Measurements from ENCODE around the gene MTMR11. TPM values are rescaled to one million over a fixed set of nuclear protein-coding genes. Genes with fewer than 3 reads are reported as not detected.
"Not testable (repeated sequence)": the region's sequence is repeated elsewhere in the genome, so short reads cannot be mapped to it uniquely, and the experiment has no call there.

The MTMR11 gene
- total RNA-seq, 1 donor from 2014 or later, result 1.1 TPM

DNA sequence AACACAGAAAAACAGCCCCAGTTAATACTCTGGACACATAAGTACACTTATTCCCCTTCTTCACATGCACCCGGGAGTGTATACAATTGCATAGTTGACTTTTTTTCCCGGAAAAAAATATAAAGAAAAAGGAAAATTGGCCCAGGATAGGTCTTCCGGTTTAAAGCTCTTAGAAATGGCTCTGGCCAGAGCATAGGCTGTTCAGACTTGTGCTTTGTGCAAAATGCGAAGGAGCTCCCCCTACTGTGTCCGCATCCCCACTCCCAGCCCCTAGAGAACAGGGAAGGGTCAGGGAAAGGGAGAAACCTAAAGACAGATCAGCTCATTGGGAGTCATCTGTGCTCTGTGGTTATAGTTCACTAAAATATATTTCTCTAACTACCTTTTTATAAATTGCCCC is 5.5 kb upstream of the MTMR11 start:
- no peak overlapping the region for H3K4me3 ChIP-seq (ENCODE audit: low read depth, low read length)
- no peaks in the 10 kb centered on the region for H3K36me3 ChIP-seq (ENCODE audit: control insufficient read depth, insufficient read depth, low read length)
- FAIRE-seq (no peak), DNase-seq (ENCODE audit: low read depth) (peak; percentile 66)
- H3K27me3 ChIP-seq (ENCODE audit: control insufficient read depth, insufficient read depth, low read length), result no peaks in the 10 kb centered on the region
- TF ChIP-seq, protein P1, sequence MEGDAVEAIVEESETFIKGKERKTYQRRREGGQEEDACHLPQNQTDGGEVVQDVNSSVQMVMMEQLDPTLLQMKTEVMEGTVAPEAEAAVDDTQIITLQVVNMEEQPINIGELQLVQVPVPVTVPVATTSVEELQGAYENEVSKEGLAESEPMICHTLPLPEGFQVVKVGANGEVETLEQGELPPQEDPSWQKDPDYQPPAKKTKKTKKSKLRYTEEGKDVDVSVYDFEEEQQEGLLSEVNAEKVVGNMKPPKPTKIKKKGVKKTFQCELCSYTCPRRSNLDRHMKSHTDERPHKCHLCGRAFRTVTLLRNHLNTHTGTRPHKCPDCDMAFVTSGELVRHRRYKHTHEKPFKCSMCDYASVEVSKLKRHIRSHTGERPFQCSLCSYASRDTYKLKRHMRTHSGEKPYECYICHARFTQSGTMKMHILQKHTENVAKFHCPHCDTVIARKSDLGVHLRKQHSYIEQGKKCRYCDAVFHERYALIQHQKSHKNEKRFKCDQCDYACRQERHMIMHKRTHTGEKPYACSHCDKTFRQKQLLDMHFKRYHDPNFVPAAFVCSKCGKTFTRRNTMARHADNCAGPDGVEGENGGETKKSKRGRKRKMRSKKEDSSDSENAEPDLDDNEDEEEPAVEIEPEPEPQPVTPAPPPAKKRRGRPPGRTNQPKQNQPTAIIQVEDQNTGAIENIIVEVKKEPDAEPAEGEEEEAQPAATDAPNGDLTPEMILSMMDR (IDR thresholded peaks at IDR 0.05; ENCODE audit: insufficient read depth, low read length, severe bottlenecking), result peak; percentile 42

- H3K4me3 ChIP-seq (ENCODE audit: low read depth, low read length), result no peak overlapping the region
Measured at GRCh38 chr1:149940427-149940826, 3.7 kb upstream of the MTMR11 start.

DNA sequence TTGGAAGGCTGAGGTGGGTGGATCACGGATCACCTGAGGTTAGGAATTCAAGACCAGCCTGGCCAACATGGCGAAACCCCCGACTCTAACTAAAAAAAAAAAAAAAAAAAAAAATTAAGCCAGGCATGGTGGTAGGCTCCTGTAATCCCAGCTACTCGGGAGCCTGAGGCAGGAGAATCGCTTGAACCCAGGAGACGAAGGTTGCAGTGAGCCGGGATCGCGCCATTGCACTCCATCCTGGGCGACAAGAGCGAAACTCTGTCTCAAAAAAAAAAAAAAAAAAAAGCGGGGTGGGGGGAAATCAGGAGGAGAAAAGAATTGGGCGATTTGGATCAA is 2.0 kb upstream of the MTMR11 start:
- H3K4me3 ChIP-seq (ENCODE audit: low read depth, low read length); H3K27me3 ChIP-seq (ENCODE audit: control insufficient read depth, insufficient read depth, low read length); FAIRE-seq; H3K36me3 ChIP-seq (ENCODE audit: control insufficient read depth, insufficient read depth, low read length); DNase-seq (ENCODE audit: low read depth): not testable (repeated sequence)

More at GRCh38 chr1:149940427-149940826, 3.7 kb upstream of the MTMR11 start:
- TF ChIP-seq, protein P1 (IDR thresholded peaks at IDR 0.05; ENCODE audit: insufficient read depth, low read length, severe bottlenecking), result no peak
- Histone ChIP-seq H3K36me3 (ENCODE audit: control insufficient read depth, insufficient read depth, low read length) (no peaks in the 10 kb centered on the region), H3K27me3 (ENCODE audit: control insufficient read depth, insufficient read depth, low read length) (no peaks in the 10 kb centered on the region)
- no peak for DNase-seq (ENCODE audit: low read depth)
- FAIRE-seq, result no peak

- DNase-seq (ENCODE audit: low read depth) (no peak), FAIRE-seq (no peak)
- Histone ChIP-seq H3K36me3 (ENCODE audit: control insufficient read depth, insufficient read depth, low read length) (no peaks in the 10 kb centered on the region), H3K27me3 (ENCODE audit: control insufficient read depth, insufficient read depth, low read length) (no peaks in the 10 kb centered on the region), H3K4me3 (ENCODE audit: low read depth, low read length) (no peak overlapping the region)
- TF ChIP-seq, protein P1 (IDR thresholded peaks at IDR 0.05; ENCODE audit: insufficient read depth, low read length, severe bottlenecking), result no peak
Measured at GRCh38 chr1:149937759-149938158, 1.1 kb upstream of the MTMR11 start.

DNA sequence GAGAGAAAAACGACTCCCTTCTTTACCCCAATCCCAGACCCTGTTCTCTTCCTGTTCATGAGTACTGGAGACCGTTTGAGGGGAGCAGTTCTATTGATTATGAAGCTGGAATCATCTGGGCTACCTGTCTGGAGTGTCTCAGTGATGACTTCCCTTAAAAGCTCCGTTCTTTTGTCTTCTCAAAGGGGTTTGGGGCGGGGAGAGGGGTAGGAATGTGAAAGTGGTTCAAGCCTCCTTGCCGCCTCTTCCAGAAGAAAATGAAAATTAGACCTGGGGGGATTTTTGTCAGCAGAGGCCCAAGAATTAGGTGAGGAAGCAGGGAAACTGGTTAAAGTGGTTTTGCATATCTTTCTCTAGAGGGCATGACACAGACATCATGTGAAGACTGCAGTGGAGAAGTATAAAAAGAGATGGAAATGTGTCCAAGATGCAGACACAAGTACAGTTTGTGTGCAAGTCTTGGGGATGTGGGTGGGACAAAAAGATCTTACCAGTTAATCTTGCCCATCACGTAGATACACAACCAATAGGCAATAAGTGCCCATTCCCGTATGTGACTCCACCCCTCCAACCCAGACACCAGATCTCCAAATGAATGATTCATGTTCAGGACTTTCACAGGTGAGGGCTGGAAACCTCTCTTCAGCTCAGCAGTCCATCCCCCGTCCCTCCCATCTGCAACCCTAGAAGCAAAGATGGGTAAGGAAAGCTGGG is 470 bp upstream of the MTMR11 start:
- FAIRE-seq (no peak), DNase-seq (ENCODE audit: low read depth) (peak; percentile 96)
- Histone ChIP-seq H3K36me3 (ENCODE audit: control insufficient read depth, insufficient read depth, low read length) (no peaks in the 10 kb centered on the region), H3K27me3 (ENCODE audit: control insufficient read depth, insufficient read depth, low read length) (no peaks in the 10 kb centered on the region), H3K4me3 (ENCODE audit: low read depth, low read length) (peak overlapping the region; percentile 55)
- TF ChIP-seq, protein P1 (IDR thresholded peaks at IDR 0.05; ENCODE audit: insufficient read depth, low read length, severe bottlenecking), result peak; percentile 19

- TF ChIP-seq, protein P1 (IDR thresholded peaks at IDR 0.05; ENCODE audit: insufficient read depth, low read length, severe bottlenecking), result no peak
- no peak for FAIRE-seq
- H3K36me3 ChIP-seq (ENCODE audit: control insufficient read depth, insufficient read depth, low read length), result peaks cover 2% of the 10 kb centered on the region
- DNase-seq (ENCODE audit: low read depth), result no peak
- H3K27me3 ChIP-seq (ENCODE audit: control insufficient read depth, insufficient read depth, low read length), result no peaks in the 10 kb centered on the region
- H3K4me3 ChIP-seq (ENCODE audit: low read depth, low read length), result no peak overlapping the region
Measured at GRCh38 chr1:149934356-149934755, 2.3 kb downstream of the MTMR11 start.

Measured in bronchial epithelial cell (primary cell).